Spleen (tissue), 11 donors: Measurements from ENCODE around the gene GPRIN1. TPM values are rescaled to one million over a fixed set of nuclear protein-coding genes. Genes with fewer than 3 reads are reported as not detected.

Experiments
- DNase-seq: peaks from one replicate; pipeline ENCODE4 v3.0.0-alpha.2; 2020
- H3K27ac ChIP-seq, 8 donors: fragments of 200-600 bp; sonication (generic) in 7 of 8; 1 replicate in 4 of 8; 2 replicates in 4 of 8; pipeline versions ENCODE4 v1.5.0 to v1.8.0; 2016 to 2021; ENCODE audit warnings: inconsistent platforms in 4 of 8, mild to moderate bottlenecking in 4 of 8, moderate library complexity in 1 of 8
- H3K27me3 ChIP-seq, 7 donors: fragments of 200-600 bp; sonication (generic) in 6 of 7; replicated peaks in 1 of 7; 1 replicate in 4 of 7; 2 replicates in 3 of 7; pipeline versions ENCODE4 v1.5.0 to v1.8.0; 2016 to 2021; ENCODE audit warnings: inconsistent platforms in 3 of 7, mild to moderate bottlenecking in 1 of 7
- H3K36me3 ChIP-seq, 6 donors: fragments of 200-600 bp; sonication (generic) in 5 of 6; 1 replicate in 4 of 6; 2 replicates in 2 of 6; pipeline versions ENCODE4 v1.5.0 to v1.8.0; 2016 to 2021; ENCODE audit warnings: inconsistent platforms in 2 of 6
- H3K4me1 ChIP-seq, 6 donors: fragments of 200-600 bp; sonication (generic) in 5 of 6; 1 replicate in 3 of 6; 2 replicates in 3 of 6; pipeline versions ENCODE4 v1.5.0 to v1.8.0; 2016 to 2021; ENCODE audit warnings: inconsistent platforms in 3 of 6
- H3K4me3 ChIP-seq, 8 donors: fragments of 200-600 bp; sonication (generic) in 7 of 8; 1 replicate in 4 of 8; 2 replicates in 4 of 8; pipeline versions ENCODE4 v1.5.0 to v1.8.0; 2016 to 2021; ENCODE audit warnings: inconsistent platforms in 4 of 8, mild to moderate bottlenecking in 4 of 8, moderate library complexity in 2 of 8
- H3K9me3 ChIP-seq, 8 donors: fragments of 200-600 bp; sonication (generic) in 7 of 8; 1 replicate in 4 of 8; 2 replicates in 4 of 8; pipeline versions ENCODE4 v1.5.0 to v1.8.0; 2016 to 2021; ENCODE audit warnings: inconsistent platforms in 4 of 8
- POLR2A ChIP-seq, 3 donors: fragments of 450-650 bp; IDR thresholded peaks; one replicate each; pipeline ENCODE4 v1.5.1; 2017; ENCODE audit warnings: antibody characterized with exemption in 3 of 3, mild to moderate bottlenecking in 1 of 3
- POLR2AphosphoS5 ChIP-seq, 3 donors: sonication (generic); formaldehyde crosslinking; IDR thresholded peaks; one replicate each; pipeline ENCODE4 v1.5.1; 2017; ENCODE audit warnings: antibody characterized with exemption in 3 of 3
- WGBS, 5 donors: extraction: QIAGEN DNeasy Blood & Tissue Kit in 3 of 5; methylation state at CpG; one replicate each; pipeline versions ENCODE4 v1.1.5 to v1.1.7; 2013 to 2018; 5-methylcytosine and 5-hydroxymethylcytosine counted together
- intact Hi-C: fragments of 100-400 bp; cut with DNase I; formaldehyde crosslinking; loops from one replicate; pipeline ENCODE4 v1.15.0; 2023; ENCODE audit warnings: low total_unique reads
- polyA plus RNA-seq, 3 donors: library from polyadenylated mRNA; stranded (reverse); fragments of 200-250 nt; gene quantifications; one replicate each; pipeline ENCODE4 v1.2.1, GENCODE V29; 2013
- total RNA-seq, 7 donors: library from RNA; depleted of rRNA in 3 of 7; stranded (reverse); fragments of >200 nt in 3 of 7; fragmentation: NEBNext Ultra II Directional in 4 of 7; extraction: Animal tissue kit (Norgen Biotek cat#: 25700) in 4 of 7; gene quantifications; one replicate each; pipeline versions ENCODE4 v1.1.0 to v1.2.1, GENCODE V29; 2016 to 2021
- TF ChIP-seq, protein P1 (sequence below), 11 experiments: fragments of 200-600 bp in 7 of 11; fragments of 450-650 bp in 4 of 11; sonication (generic) in 4 of 11; IDR thresholded peaks in 8 of 11; conservative IDR thresholded peaks in 3 of 11; 1 replicate in 7 of 11; 2 replicates in 4 of 11; pipeline versions ENCODE4 v1.4.0 to v1.8.0; 2016 to 2021; ENCODE audit warnings: antibody characterized with exemption in 11 of 11, inconsistent platforms in 4 of 11, mild to moderate bottlenecking in 1 of 11
- donor health status: healthy with polysubstance abuse.
- donor health status: DM: no; HTN: no; CAD: no; lungs with moderate emphysema.
- donor health status: DM: no; HTN: no; CAD: no.
- donor health status: Bipolar disorder and iron deficiency.
- donor health status: healthy.
- donor health status: DM: no; HTN: no; CAD: no.
- donor health status: DM: yes; HTN: yes; CAD: no.

Gene GPRIN1
- total and polyA plus RNA-seq, 10 donors = 0.13 to 1.3 (median 0.76) TPM

DNA sequence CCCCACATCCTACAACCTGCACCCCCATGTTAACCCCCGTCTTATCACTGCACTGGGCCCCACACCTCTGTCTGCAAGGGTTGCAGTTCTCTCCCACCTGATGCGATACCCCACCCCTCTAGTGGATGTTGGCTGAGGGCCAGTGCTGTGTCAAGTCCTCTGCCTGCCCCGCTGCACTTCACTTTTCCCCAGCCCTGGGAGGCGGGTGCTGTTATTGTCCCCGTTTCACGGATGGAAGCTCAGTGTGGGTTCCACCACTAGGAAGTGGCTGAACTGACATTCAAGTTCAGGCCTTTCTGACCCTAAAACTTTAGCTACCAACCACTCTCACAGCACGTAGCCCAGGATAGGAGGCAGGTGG is 16.9 kb upstream of the GPRIN1 start:
- intact Hi-C loops = no loop called here
- Histone ChIP-seq H3K27ac (no peak overlapping the region), H3K27me3 (peaks cover 8 to 90% (median 37%) of the 10 kb centered on the region in 7 donors), H3K4me3 (no peak overlapping the region), H3K4me1 (peaks cover 12 to 32% (median 17%) of the 10 kb centered on the region in 6 donors), H3K36me3 (no peaks in the 10 kb centered on the region), H3K9me3 (no peaks in the 10 kb centered on the region)
- peak; percentile 49 for DNase-seq
- 45 to 63% (median 56%) methylated on average over 7 of the region's 7 CpGs for WGBS, 5 donors
- no peak for TF ChIP-seq POLR2A (IDR thresholded peaks at IDR 0.05)
- no peak for TF ChIP-seq POLR2AphosphoS5 (IDR thresholded peaks at IDR 0.05)

DNA sequence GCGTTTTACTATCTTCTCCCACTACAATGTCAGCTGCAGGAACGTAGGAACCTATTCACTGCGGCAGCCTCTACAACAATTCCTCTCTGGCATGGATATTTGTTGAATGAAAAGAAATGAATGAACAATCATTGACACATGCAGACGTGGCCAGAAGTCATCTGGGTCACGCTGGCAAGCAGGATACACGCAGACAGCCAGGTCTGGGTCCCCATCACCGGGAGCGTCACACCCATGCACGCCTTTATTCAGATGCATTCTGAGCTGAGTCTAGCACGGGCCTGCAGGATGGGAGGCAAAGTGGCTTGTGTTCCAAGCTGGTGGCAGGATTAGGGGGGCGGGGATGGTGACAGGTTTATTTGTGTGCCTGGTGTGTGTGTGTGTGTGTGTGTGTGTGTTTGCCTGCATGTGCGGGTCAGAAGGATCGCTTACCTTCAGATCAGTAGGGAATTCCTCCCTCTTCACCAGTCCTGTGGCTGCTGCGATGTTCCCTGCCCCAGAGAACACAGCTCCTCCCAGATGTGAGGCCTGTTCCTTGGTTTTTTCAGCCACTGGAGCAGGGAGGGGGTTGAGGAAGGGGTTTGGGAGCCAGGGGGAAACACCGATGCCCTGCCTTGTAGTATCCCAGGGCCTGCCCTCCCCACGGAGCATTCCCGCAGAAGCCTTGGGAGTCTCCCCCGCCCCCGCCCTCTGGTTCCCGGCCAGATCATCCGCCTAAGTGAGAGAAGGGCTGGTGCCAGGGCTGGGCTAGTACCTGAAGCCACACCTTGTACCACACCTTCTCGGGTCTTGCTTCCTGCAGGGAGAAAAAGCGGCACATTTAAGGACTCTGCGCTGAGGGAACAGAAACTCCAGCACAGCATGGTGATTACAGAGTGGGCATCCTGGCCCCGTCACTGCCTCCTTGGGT is 16.3 kb upstream of the GPRIN1 start:
- no peak overlapping the region for H3K4me3 ChIP-seq
- no peak overlapping the region for H3K27ac ChIP-seq
- H3K27me3 ChIP-seq = peaks cover 8 to 90% (median 37%) of the 10 kb centered on the region in 7 donors
- intact Hi-C loops = no loop called here
- TF ChIP-seq, protein P1, sequence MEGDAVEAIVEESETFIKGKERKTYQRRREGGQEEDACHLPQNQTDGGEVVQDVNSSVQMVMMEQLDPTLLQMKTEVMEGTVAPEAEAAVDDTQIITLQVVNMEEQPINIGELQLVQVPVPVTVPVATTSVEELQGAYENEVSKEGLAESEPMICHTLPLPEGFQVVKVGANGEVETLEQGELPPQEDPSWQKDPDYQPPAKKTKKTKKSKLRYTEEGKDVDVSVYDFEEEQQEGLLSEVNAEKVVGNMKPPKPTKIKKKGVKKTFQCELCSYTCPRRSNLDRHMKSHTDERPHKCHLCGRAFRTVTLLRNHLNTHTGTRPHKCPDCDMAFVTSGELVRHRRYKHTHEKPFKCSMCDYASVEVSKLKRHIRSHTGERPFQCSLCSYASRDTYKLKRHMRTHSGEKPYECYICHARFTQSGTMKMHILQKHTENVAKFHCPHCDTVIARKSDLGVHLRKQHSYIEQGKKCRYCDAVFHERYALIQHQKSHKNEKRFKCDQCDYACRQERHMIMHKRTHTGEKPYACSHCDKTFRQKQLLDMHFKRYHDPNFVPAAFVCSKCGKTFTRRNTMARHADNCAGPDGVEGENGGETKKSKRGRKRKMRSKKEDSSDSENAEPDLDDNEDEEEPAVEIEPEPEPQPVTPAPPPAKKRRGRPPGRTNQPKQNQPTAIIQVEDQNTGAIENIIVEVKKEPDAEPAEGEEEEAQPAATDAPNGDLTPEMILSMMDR (IDR thresholded peaks at IDR 0.05 in 8 of 11, conservative IDR thresholded peaks at IDR 0.05 in 3 of 11) = no peak
- TF ChIP-seq POLR2AphosphoS5 (IDR thresholded peaks at IDR 0.05) = no peak
- no peak for TF ChIP-seq POLR2A (IDR thresholded peaks at IDR 0.05)
- WGBS, 5 donors = 53 to 70% (median 59%) methylated on average over 24 to 25 of the region's 25 CpGs
- no peaks in the 10 kb centered on the region for H3K9me3 ChIP-seq
- DNase-seq = peak; percentile 58
- H3K4me1 ChIP-seq = peaks cover 12 to 26% (median 17%) of the 10 kb centered on the region in 6 donors
- no peaks in the 10 kb centered on the region for H3K36me3 ChIP-seq

DNA sequence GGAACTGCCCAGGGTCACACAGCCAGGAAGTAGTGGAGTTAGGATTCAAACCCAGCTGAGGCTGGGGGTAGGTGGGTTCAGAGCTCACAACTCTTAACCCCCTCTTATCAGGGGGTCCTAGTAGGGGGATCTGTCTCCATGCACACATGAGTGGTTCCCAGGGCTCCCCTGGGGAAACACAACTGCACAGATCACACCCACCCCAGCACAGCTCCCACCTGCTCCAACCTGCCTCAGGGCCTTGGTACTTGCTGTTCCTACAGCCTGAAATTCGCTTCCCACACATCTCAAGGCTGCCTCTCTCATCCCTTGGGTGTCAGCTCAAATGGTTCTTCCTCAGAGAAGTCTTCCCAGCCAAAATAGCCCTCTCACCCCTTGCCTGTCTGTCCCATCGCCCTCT is 15.6 kb upstream of the GPRIN1 start:
- intact Hi-C loops = no loop called here
- Histone ChIP-seq H3K36me3 (no peaks in the 10 kb centered on the region), H3K27me3 (peaks cover 8 to 90% (median 40%) of the 10 kb centered on the region in 7 donors), H3K4me3 (no peak overlapping the region), H3K9me3 (no peaks in the 10 kb centered on the region), H3K27ac (no peak overlapping the region), H3K4me1 (peaks cover 9 to 26% (median 17%) of the 10 kb centered on the region in 6 donors)
- peak; percentile 51 for DNase-seq
- 67 to 87% (median 79%) methylated on average over 2 of the region's 2 CpGs for whole genome bisulfite sequencing, 5 donors
- TF ChIP-seq, protein P1 (IDR thresholded peaks at IDR 0.05 in 8 of 11, conservative IDR thresholded peaks at IDR 0.05 in 3 of 11) = no peak
- no peak for TF ChIP-seq POLR2AphosphoS5 (IDR thresholded peaks at IDR 0.05)
- TF ChIP-seq POLR2A (IDR thresholded peaks at IDR 0.05) = no peak

DNA sequence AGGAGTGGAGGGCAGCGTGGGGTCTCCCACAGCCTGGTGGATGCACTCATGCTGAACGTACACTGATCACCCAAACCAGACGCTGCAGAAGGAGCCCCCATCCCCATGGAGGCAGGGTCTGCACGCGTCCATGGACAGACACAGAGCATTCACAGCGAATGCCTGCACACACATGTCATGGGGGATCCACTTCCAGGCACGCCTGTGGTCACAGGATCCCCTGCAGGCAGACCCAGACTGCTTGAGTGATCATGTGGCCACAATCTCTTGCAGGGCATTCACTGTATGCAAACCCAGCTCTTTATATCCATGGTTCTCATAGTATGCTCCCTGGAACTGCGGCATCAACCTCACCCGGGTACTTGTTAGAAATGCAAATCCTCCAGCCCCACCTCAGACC is 15.0 kb upstream of the GPRIN1 start:
- peaks cover 10 to 90% (median 40%) of the 10 kb centered on the region in 7 donors for H3K27me3 ChIP-seq
- no peaks in the 10 kb centered on the region for H3K9me3 ChIP-seq
- no peak overlapping the region for H3K27ac ChIP-seq
- intact Hi-C loops = no loop called here
- DNase-seq = no peak
- H3K4me3 ChIP-seq = no peak overlapping the region
- peaks cover 5 to 26% (median 17%) of the 10 kb centered on the region in 6 donors for H3K4me1 ChIP-seq
- TF ChIP-seq, protein P1 (IDR thresholded peaks at IDR 0.05 in 8 of 11, conservative IDR thresholded peaks at IDR 0.05 in 3 of 11) = no peak
- WGBS, 5 donors = 54 to 69% (median 63%) methylated on average over 9 of the region's 9 CpGs
- no peaks in the 10 kb centered on the region for H3K36me3 ChIP-seq
